Upper lobe of right lung (tissue), 1 donor: ENCODE data around the gene ZNF652. TPM values are rescaled to one million over a fixed set of nuclear protein-coding genes. Genes with fewer than 3 reads are reported as not detected.

ENCODE experiments used
- ATAC-seq: fragments of 200-7000 bp; cut with Tn5 transposase; one replicate; pipeline ENCODE4 v1.9.1; 2020; ENCODE audit warnings: mild to moderate bottlenecking, moderate library complexity
- DNase-seq: peaks from one replicate; pipeline ENCODE4 v3.0.0-alpha.2; 2020
- H3K27ac ChIP-seq: fragments of 200-600 bp; one replicate; pipeline ENCODE4 v1.8.0; 2022
- H3K27me3 ChIP-seq: fragments of 200-600 bp; one replicate; pipeline ENCODE4 v1.8.0; 2022; ENCODE audit warnings: mild to moderate bottlenecking
- H3K36me3 ChIP-seq: fragments of 200-600 bp; one replicate; pipeline ENCODE4 v1.8.0; 2022
- H3K4me1 ChIP-seq: fragments of 200-600 bp; one replicate; pipeline ENCODE4 v1.8.0; 2022
- H3K4me3 ChIP-seq: fragments of 200-600 bp; one replicate; pipeline ENCODE4 v1.8.0; 2022; ENCODE audit warnings: mild to moderate bottlenecking
- H3K9me3 ChIP-seq: fragments of 200-600 bp; one replicate; pipeline ENCODE4 v1.8.0; 2022
- CTCF ChIP-seq: fragments of 200-600 bp; IDR thresholded peaks from one replicate; pipeline ENCODE4 v1.8.0; 2022; ENCODE audit warnings: antibody characterized with exemption
- intact Hi-C: fragments of 100-400 bp; cut with DNase I; formaldehyde crosslinking; loops from one replicate; pipeline ENCODE4 v1.11.0; 2022
- total RNA-seq: library from RNA; stranded (reverse); fragmentation: NEBNext Ultra II Directional; extraction: Animal tissue kit (Norgen Biotek cat#: 25700); gene quantifications from one replicate; pipeline ENCODE4 v1.2.1, GENCODE V29; 2021
- donor health status: DM: no; HTN: yes; CAD: no; lungs with severe emphysema.

The ZNF652 gene
- total RNA-seq, 1 donor from 2014 or later = 49.8 TPM

- H3K36me3 ChIP-seq = no peaks in the 10 kb centered on the region
- TF ChIP-seq CTCF = no peak
- H3K27ac ChIP-seq = no peak overlapping the region
- no peak for ATAC-seq
- peaks cover 23% of the 10 kb centered on the region for H3K4me1 ChIP-seq
- H3K27me3 ChIP-seq = no peaks in the 10 kb centered on the region
- no peaks in the 10 kb centered on the region for H3K9me3 ChIP-seq
- no peak overlapping the region for H3K4me3 ChIP-seq
- intact Hi-C loops = no loop called here
- no peak for DNase-seq
These were observed 17.1 kb downstream of the ZNF652 start for GRCh38 chr17:49344914-49345313.

GRCh38 chr17:49343273-49343672 lies 18.8 kb downstream of the ZNF652 start:
- Histone ChIP-seq H3K36me3 (no peaks in the 10 kb centered on the region), H3K9me3 (no peaks in the 10 kb centered on the region), H3K27ac (no peak overlapping the region), H3K4me3 (no peak overlapping the region), H3K4me1 (peaks cover 26% of the 10 kb centered on the region), H3K27me3 (no peaks in the 10 kb centered on the region)
- DNase-seq = no peak
- intact Hi-C loops = no loop called here
- ATAC-seq = peak; percentile 64
- TF ChIP-seq CTCF = no peak

GRCh38 chr17:49342575-49342936 lies 19.5 kb downstream of the ZNF652 start:
- H3K27me3 ChIP-seq = no peaks in the 10 kb centered on the region
- TF ChIP-seq CTCF = no peak
- H3K4me1 ChIP-seq = peaks cover 26% of the 10 kb centered on the region
- no peak overlapping the region for H3K27ac ChIP-seq
- no peaks in the 10 kb centered on the region for H3K36me3 ChIP-seq
- H3K4me3 ChIP-seq = peak overlapping the region; percentile 17
- H3K9me3 ChIP-seq = no peaks in the 10 kb centered on the region
- ATAC-seq (no peak), DNase-seq (no peak)
- intact Hi-C loops = no loop called here

- Histone ChIP-seq H3K4me3 (no peak overlapping the region), H3K36me3 (no peaks in the 10 kb centered on the region), H3K9me3 (no peaks in the 10 kb centered on the region), H3K27me3 (no peaks in the 10 kb centered on the region), H3K4me1 (peaks cover 26% of the 10 kb centered on the region), H3K27ac (no peak overlapping the region)
- intact Hi-C loops = no loop called here
- no peak for TF ChIP-seq CTCF
- no peak for DNase-seq
- no peak for ATAC-seq
These were observed 20.7 kb downstream of the ZNF652 start for GRCh38 chr17:49341356-49341755.

- Histone ChIP-seq H3K9me3 (no peaks in the 10 kb centered on the region), H3K4me1 (peaks cover 26% of the 10 kb centered on the region), H3K27me3 (no peaks in the 10 kb centered on the region), H3K27ac (no peak overlapping the region), H3K36me3 (no peaks in the 10 kb centered on the region), H3K4me3 (no peak overlapping the region)
- TF ChIP-seq CTCF = no peak
- intact Hi-C loops = no loop called here
- DNase-seq (no peak), ATAC-seq (no peak)
These were observed 22.7 kb downstream of the ZNF652 start for GRCh38 chr17:49339354-49339753.

- intact Hi-C loops = no loop called here
- ATAC-seq (no peak), DNase-seq (no peak)
- no peaks in the 10 kb centered on the region for H3K36me3 ChIP-seq
- no peaks in the 10 kb centered on the region for H3K9me3 ChIP-seq
- no peaks in the 10 kb centered on the region for H3K27me3 ChIP-seq
- no peak overlapping the region for H3K4me3 ChIP-seq
- H3K27ac ChIP-seq = no peak overlapping the region
- TF ChIP-seq CTCF = no peak
- H3K4me1 ChIP-seq = peaks cover 26% of the 10 kb centered on the region
These were observed 23.2 kb downstream of the ZNF652 start for GRCh38 chr17:49338883-49339282.
